ENCODE results near the gene UST.

DNA sequence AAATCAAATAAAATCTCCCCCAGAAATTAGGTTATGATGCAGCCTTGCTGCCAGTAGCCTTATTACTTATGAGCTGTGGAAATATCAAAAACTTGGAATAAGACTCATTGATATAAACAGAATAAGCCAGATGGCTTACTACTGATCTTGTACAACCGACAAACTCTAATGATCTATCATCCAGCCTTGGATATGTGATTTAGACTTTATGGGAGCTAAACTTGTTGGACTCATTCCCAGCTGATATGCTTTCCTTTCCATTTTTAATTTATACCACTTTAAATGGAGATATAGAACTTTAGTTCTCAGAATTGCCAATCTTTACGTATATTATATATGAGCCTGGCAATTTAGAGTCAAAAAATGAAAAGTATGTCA, 5.0 kb downstream of the UST start:
- TF ChIP-seq, protein P1, sequence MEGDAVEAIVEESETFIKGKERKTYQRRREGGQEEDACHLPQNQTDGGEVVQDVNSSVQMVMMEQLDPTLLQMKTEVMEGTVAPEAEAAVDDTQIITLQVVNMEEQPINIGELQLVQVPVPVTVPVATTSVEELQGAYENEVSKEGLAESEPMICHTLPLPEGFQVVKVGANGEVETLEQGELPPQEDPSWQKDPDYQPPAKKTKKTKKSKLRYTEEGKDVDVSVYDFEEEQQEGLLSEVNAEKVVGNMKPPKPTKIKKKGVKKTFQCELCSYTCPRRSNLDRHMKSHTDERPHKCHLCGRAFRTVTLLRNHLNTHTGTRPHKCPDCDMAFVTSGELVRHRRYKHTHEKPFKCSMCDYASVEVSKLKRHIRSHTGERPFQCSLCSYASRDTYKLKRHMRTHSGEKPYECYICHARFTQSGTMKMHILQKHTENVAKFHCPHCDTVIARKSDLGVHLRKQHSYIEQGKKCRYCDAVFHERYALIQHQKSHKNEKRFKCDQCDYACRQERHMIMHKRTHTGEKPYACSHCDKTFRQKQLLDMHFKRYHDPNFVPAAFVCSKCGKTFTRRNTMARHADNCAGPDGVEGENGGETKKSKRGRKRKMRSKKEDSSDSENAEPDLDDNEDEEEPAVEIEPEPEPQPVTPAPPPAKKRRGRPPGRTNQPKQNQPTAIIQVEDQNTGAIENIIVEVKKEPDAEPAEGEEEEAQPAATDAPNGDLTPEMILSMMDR (IDR thresholded peaks at IDR 0.05 in 4 of 5, conservative IDR thresholded peaks at IDR 0.05 in 1 of 5), result no peak
- TF ChIP-seq POLR2A (IDR thresholded peaks at IDR 0.05), result no peak

Data from gastrocnemius medialis (tissue), 4 donors.